GM21526 (cell line): ENCODE results near the gene MAGEA12.
"Not testable (repeated sequence)": the region's sequence is repeated elsewhere in the genome, so short reads cannot be mapped to it uniquely, and the experiment has no call there.

Experiments
- ATAC-seq: cut with Tn5 transposase; IDR thresholded peaks from one replicate; pipeline ENCODE4 v1.9.1; 2021; ENCODE audit warnings: moderate library complexity; ENCODE audit not compliant: unreplicated experiment, low FRiP score

The MAGEA12 gene

DNA sequence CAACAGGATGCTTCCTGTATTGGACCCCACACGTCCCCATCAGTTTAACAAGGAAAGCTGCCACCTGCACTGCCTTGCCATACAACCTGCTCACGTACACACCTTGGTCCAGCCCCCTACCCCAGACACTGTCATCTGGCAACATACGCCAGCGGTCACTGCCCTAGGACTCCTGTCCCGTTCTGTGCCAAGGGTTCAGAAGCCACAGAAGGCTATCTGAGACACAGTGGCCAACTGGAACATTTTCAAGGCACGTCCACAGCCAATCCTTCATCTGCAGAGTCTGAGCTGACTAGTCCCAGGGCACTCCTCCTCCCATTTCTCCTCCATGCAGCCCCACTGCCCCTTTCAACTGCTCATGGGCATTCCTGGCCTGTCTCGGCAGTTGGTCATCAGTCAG is 28.0 kb downstream of the MAGEA12 start:
- not testable (repeated sequence) for ATAC-seq

DNA sequence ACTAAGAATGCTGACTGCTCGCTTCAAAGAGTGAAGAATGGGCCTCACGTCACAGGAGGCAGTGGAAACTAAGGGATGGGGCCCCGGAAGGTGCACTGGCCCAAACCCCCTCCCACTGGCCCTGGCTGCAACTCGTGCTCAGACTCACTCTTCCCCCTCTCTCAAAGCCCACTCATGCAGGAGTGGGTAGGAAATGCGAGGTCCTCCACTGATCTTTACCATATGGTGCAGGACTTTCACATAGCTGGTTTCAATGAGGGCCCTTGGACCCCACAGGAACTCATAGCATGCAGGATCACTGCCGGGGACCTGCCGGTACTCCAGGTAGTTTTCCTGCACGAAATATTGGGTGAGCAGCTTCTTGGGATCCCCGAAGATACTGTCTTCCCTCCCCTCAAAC is 33.0 kb downstream of the MAGEA12 start:
- not testable (repeated sequence) for ATAC-seq

DNA sequence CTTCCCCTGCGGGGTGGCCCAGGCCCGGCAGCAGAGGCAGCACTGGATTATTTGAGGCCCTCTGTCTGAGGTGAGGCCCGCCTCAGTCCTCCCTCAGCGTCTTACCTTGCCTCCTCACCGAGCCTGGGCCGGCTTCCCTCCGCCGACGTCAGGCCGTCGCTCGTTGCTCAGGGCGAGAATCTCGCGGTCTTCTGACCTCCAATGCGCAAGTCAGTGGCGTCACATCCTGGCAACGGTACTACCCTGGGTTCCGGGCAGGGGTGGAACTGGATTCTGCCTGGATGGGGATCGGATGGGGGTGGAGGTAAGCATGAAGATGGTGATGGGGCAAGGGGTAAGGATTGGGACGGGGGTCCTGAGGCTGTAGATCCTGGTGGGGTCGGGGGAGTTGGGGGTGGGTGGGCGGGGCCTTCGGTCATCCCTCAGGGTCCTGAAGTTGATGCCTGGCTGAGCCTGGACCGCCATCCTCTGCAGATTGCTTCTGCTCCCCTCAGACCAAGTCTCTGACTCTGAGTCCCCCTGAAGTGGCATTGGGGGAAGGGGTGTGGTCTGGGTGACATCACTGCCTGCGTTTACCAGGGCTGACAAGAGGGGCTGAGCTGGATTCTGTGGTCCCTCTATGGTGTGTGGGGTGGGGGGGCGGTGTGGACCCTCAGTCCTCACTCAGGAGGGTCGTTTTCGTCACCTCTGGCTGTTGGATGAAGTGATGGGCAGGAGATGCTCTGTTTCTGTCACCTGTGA is 36.2 kb downstream of the MAGEA12 start, which contains the start of gene MAGEA6:
TSS of gene MAGEA6 (minus strand) at position 141 of the 741 bp plus-strand sequence. CDS start 2,039 bp downstream, outside the sequence.
- ATAC-seq, result not testable (repeated sequence)

DNA sequence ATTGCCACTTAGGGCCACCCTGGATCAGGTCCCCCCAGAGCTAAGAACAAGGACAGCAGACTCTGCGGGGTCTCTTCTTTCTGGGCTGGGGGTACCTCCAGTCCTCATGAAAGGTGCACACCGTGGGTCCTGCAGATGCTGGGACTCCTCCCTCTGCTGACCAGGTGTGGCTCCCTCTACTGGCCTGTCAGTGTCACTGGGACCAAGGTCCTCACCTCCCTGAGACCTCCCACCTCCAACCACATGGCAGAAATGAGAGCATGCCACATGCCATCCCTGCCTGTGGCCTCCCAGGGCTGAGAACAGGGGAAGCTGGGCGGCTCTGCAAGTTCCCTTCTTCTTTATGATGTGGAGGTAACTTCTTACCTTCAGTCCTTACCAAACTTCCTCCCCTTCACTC is 53.5 kb downstream of the MAGEA12 start:
- ATAC-seq, result peak; percentile 84
